SKM-1 treated with dmso at 0.1 percent for 144 hours (cell line): ENCODE results near the gene GALNT12.
A peak's percentile ranks its signal among the peaks of the same experiment; 100 is the strongest.

Experiments used
- DNase-seq: peaks from one replicate; lab custom pipeline; 2025; ENCODE audit not compliant: unreplicated experiment; lab: John Stamatoyannopoulos, UW

Gene GALNT12

DNA sequence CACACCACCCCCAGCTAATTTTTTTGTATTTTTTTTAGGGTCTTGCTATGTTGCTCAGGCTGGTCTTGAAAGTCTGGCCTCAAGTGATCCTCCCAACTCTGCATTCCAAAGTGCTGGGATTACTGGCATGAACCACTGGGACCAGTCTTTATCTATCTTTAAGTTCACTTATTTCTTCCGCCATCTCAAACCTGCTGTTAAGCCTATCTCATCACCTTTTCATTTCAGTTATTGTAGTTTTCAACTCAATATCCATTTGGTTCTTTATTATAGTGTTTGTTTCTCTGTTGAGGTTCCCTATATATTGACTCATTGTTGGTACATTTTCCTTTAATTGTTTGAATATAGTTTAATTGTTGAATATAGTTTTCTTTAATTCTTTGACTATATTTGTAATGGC is 48.1 kb downstream of the GALNT12 start:
- DNase-seq, result no peak

DNA sequence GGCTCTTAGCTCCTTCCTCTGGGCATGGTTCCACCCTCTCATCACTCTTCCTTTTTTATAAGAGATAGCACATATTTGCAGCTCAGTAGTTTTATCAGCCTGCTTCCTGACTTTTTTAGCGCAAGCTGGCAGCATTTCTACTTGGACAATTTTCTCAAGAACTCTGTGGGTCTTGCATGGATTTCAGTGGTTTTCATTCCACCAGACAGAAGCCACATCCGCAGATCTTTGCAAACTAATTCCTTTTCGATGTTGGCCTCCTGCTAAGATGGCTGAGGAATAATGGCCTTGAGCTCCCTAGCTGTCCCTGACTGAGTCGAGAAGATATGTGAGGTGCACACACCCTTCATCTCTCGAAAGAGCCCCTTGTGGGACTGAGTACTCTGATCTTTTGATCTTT is 49.5 kb downstream of the GALNT12 start:
- DNase-seq, result no peak

DNA sequence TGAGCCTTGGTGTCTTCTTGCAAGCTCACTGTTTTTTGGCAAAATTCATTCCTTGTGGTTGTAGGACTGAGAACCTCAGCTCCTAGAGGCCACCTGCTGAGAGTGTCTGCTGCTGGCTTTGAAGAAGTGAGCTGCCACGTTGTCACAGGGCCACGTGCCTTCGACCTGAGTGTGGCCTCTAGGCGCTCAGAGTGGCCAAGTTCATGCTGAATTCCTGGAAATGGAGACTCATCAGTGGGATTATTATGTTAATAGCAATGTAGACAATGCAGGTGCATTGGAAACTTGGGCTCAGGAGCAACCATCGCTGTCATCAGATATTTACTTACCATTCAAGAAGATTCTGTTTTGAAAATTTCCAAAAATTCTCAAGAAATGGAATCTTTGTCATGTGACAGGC is 52.5 kb downstream of the GALNT12 start:
- DNase-seq, result no peak

DNA sequence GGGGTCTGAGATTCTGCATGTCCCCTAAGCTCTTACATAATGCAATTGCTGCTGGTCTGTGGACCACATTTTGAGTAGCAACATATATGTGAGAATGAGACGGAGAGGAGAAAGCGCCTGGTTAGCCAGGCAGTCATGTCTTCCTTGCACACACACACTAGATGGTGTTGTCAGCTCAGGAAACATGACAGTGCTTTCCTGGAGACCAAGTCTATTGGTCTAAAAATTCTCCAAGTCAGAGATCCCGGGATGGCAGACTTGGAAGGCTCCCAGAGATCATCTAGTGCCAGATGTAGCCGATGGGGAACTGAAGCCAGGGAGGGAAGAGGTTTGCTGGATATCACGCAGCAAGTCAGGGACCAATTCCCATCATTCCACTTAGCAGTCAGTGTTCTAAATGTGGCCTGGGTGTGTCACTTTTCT is 53.4 kb downstream of the GALNT12 start:
- DNase-seq, result no peak

DNA sequence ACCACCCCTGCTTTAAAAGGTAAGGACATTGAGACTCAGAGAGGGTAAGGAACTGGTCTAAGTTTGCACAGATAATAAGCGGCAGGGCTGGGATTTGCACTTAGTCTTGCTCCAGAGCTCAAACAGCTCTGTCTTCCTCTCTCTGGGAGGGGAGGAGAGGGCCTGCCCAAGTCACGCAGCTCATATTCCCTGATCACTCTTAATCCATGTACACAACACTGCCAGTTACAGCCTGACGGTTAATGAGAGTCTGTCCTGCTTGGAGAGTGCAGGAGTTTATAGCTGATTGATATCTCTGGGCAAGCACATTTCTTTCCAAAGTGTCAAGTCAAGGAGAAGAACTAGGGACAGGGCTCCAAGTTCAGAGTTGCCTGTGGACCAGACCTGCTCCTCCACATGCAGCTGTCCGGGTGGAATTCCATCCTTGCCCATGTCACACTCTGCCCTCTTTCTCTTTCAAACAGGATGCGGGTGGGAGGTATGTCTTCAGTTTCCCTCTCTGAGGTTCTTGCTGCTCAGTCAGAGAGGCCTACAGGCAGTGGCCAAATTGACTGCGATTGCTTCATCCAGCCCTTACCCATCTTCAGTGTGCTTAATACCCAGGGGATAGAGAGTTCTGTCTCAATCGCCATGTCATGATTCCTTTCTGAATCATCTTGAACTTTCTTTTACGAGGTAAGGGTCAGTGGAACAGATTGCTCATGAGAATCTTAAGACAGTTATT is 54.5 kb downstream of the GALNT12 start:
- peak; percentile 51 for DNase-seq

DNA sequence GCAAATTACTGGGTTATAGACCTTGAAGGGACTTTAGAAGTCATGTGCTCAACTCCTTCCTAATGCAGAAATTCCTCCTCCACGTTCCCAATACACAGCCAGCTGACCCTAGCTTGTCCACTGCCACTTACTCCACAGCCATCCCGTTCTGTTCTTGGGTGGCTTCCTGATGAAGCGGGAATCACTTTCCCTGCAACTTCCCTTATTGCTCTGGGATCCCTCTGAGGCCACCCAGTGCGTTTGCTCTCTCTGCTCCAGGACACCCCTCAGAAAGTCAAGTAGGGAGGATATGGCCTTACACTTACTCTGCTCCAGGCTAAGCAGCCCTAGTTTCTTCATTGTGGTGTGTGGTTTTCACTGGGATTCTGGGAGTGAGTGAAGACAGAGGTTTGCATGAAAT is 55.5 kb downstream of the GALNT12 start:
- DNase-seq, result no peak

DNA sequence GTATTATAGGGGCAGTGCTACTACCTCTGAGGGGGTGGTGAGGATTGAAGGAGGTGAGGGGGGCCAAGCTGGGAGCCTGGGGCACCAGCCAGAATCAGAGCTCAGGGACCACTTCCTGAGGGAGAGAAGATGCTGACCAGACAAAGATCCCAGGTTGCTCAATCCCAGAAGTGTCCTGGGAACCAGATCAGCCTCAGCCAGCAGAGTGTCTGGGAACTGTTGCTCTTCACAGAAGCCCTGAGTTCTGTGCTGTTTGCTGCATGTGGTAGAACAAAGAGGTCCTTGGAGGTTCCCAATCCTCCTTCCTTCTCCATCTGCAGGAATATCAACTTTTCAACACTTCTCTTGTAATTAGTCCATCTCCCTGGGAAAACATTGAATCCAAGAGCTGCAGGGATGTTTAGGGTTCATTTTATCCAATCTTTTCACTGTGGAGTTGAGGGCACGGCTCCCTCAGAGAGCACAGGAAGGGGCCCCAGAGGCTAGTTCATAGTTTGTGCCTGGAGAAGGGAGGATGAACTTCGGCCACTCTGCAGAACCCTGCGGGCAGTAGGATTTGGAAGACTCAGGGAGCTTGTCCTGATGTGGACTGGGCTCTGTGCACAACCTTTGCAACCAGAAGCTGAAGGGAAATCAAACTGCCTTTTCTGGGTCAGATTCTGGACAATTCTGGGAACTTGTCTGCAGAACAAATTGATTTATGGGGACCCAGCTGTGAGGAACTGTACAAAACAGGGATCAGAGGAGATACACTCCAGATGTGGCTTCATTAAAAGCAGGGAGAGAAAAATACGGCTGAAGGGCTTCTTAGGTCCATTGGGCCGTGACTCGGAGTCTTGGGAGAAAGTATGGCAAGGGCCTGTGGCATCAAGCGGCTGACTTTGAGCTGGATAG is 57.1 kb downstream of the GALNT12 start:
- no peak for DNase-seq

DNA sequence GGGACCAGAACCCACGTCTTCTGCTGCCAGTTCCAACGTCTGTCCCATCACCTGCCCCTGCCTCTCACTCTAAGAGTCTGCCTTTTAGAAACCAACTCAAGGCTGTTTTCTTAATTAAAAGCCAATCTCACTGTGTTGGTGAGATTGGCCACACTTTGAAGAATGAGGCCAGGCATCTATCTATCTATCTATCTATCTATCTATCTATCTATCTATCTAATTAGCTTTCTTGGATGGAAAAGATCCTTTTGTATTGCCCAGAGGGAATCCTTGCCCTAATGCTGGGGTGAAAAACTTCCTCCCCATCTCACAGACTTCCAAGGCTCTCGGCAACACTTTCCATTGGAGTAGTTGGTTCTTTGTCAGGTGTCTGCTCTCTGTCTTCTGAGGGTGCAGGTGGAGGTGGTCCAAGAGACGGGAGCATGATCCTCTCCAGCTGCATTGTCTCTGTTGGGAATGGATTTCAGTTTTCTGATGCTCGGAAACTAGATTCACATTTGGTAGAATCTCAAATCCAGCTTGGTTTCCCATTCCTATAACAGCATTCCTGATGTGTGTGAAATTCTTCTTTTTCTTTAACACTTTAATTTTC is 57.9 kb downstream of the GALNT12 start:
- no peak for DNase-seq

DNA sequence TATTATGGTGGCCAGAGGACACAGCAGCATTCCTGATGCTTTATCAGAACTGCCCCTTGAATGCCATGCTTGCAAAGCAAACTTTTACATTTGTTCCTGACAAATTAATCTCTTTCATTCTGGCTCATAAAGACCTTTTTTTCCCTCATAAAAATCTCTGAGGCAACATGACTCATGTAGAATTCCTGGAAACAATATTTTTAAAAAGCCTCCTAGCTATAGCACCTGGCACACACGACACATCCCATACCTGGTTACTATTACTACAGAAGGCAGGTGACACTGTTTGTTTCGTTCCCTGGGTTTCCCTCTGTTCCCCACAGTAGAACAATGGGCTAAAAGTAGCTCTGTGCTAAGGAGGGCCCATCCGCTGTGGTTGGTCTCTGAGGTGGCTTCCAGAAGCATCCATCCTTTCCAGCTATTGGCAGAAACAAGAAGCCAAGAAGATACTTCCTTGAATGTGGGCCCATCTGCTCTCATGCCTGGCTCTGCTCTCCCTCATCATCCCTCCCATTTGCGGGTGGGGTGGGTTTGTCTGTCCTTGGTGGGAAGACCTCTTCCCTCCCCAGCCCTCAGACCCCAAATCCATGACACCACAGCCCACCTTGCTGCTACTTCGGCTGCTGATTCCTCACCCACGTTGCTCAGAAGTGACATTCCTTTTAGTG is 59.1 kb downstream of the GALNT12 start:
- no peak for DNase-seq

DNA sequence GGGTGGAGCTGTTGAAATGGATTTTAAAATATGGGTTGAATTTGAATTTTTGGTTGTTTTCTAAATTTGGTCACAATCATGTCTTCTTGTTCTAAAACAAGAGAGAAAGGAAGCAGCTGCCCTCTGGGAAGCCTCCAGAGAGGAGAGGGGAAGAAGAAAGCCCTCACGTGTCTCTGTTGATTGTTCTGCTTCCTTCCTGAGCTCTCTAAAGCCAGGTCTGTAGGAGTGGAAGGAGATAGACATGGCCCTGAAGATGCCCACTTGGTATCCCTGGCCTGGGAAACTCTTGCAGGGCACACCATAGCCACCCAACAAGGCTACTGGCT is 59.6 kb downstream of the GALNT12 start:
- no peak for DNase-seq

DNA sequence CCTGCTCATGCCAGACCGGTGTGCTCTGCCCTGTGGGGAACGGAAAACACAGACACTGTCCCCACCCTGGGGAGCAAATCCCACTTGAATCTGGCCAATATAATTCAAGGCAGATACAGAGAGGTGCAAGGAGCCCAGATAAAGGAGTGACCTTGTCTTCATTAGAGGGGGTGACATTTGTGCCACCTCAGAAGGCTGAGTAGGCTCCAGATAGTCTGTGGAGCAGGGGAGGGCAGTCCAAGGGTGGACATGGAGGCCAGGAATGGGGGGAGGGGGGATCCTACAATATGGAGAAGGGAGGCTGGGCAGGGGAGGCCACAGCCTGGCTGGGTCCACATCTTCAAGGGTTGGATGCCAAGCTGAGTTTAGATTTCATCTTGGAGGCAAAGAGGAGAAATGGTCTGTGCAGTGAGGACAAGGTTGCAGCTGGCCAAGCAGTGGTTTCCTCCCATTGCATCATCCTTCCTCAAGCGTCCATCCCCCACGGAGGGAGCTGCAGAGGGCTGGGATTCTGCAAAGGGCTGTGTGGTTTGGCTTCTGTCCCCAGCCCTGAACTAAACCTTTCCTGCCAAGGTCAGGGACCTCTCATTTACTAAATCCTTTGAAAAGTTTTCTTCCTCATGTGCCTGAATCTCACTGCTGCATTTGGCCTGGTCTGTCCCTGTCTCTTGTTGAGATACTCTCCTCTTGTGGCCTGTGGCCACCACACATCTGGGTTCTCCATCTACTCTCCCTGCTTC is 60.1 kb downstream of the GALNT12 start:
- peak; percentile 84 for DNase-seq

DNA sequence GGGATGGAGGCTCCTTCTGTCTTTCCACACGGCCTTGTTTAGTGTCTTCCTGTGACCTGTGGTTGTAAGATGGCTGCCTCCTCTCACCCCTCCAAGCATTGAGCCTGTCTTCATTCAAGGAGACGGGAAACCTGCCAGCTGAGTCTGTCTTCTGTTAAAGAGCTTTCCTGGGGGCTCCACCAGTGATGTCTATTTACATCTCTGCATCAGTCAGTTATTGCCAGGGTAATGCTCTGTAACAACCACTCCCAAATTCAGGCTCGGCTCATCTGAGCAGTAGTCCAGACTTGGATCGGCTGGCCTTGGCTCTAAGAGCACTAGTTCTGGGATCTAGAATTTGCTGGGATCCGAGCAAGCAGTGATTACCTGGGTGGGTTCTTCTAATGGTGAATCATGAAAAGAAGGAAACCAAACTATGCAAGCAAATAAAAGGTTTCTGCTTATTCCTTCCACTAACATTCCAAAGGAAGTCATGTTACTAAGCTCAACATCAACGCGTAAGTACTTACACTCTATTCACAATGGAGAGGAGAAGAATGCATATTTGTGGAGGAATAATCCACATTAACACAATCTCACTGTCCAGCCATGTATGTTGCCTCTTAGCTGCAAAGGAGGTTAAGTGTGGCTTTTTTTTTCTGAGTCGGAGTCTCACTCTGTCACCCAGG is 61.7 kb downstream of the GALNT12 start:
- DNase-seq, result no peak

DNA sequence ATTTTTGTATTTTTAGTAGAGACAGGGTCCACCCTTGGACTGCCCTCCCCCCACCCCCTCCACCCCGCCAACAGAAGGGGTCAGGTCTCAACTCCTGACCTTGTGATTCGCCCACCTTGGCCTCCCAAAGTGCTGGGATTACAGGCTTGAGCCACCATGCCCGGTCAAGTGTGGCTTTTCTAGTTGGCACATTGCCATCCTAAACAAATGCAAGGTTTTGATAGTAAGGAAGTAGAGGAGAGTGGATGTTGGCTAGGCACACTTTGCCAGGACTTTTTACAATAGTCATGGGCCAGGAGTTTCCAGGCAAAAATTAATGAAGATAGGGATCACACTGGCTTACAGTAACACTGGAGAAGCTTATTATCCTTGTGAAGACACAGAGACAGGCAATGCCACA is 62.4 kb downstream of the GALNT12 start:
- no peak for DNase-seq

DNA sequence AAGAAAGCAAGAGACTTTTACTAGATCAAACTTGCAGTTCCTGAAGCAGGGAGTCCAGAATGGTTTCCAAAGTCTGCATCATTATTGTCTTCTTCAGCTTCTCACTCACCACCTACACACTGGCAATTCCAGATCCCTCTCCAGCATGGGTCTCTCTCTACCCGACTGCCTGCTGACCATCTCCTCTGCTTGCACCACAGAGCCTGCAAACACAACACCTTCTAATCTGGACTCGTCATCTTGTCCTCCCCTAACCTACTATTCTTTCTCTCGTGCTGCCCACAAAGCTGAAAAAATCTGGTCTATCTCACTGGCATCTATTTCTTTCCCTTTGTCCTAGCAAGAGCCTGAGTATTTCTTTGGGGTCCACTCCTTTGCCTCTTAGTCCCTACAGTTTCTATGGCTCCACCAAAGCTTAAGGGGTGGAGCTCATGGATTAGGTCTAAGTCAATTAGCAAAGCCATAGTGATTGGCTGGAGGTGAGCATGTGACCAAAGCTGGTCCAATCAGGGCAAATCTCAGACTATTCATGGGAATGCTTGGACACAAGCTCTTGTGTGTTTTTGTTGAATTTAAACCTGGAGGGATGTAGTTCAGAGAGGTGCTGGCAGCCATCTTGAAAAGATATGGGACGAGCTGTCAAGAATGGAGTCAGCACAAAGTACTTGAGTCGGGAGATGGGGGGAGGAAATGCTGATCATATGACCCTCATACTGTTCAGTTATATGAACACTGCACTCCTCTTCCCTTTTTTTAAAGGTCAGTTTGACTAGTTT is 63.5 kb downstream of the GALNT12 start:
- DNase-seq, result no peak

DNA sequence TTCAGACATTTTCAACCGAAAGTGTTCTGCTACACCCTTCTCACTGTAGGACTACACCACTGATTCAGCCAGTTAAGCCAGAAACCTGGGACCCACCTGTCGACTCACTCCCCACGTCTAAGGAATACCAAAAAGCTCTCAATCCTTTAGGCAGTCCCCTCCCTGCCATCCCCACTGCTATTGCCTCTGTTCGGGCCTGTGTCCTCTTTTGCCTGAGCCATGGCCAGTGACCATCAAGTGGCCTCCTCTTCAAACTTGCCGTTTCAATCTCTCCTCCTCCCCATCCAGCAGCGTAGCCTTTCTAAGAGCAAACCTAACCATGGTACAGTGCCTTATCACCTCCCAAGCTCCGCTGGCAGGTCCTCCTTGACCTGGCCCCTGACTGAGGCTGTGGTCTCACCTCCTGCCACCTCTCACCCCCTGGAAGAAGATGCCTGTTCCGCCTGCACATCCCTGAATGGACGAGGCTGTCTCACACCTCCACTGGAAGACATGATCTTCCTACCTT is 64.1 kb downstream of the GALNT12 start:
- DNase-seq, result no peak

DNA sequence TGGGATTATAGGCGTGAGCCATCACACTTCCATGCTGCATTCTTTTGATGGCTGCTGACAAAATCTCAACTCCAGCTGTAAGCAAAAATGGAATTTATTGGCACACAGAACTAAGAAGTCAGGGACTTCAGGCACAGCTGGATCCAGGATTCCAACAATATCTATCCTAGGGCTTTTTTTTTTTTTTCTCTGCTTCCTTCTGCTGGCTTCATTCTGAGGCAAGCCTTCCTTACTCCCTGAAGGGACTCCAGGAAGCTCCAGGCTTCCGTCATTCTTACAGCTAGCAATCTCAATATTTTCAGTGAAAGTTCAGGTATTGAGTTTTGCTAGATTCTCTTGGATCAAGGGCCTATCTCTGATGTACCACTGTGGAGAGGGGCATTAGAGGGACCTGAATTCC is 66.1 kb downstream of the GALNT12 start:
- DNase-seq, result no peak

DNA sequence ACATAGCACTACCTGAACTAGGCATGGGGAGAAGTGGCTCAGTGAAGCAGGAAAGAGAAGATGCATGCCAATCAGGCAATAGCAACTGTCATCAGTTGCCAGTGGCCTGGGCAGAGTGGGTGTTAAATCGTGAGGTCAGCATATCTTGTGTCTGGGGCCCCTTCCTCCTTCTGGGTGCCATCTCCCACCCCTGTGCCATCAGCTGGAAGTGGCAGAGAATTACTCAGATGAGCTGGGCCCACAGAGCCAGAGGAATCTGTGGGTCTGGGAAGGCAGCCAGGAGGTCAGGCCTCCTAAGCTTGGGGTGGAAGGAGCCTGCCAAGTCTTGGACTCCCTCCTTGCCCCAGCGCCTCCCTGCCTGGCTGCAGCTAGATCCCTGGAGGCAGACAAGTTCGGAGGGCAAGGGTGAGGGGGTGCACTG is 66.5 kb downstream of the GALNT12 start:
- DNase-seq, result no peak

DNA sequence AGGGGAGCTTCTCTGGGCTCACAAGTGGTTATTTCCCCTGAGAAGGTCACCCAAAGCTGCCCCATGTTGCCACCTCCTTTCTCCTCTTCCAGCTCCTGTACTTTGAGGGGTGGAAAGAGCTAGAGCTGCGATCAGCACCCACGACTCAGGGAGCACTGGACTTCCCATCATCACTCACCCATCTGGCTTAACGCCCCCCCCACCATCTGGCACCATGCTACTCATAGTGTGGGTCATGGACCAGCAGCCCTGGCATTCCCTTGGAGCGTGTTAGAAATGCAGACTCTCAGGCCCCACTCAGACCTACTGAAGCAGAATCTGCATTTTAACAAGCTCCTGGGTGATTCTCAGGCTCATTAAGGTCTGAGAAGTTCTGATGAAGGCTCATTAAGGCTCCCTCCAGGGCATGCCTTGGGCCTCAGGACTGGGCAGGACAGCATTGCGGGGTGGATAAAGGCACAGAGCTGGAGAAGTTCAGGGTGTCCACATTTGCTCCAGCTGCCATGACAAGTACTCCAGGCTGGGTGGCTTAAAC is 67.3 kb downstream of the GALNT12 start:
- DNase-seq, result no peak

DNA sequence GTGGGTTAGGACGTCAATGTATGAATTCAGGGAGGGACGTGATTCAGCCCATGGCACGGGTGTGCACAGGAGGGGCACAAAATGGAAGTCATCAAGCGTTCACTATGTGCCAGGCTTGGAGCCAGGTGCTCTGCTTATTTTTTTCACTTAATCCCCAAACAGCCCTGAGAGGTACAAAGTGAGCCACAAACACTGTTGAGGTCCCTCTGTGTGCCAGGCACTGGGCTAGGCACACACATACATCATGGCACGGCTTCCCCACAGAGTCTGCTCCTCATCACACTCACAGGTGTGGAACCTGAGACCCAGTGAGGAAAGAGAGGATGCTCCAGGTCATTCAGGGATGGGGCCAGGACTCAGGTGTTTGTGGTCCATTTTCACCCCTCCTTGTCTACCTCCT is 68.1 kb downstream of the GALNT12 start:
- no peak for DNase-seq
